GM12874 (cell line): ENCODE results near the gene ERBIN.

Experiments
- TF ChIP-seq, protein P1 (sequence below): IDR thresholded peaks from 2 replicates; pipeline ENCODE4 v1.5.1; 2011; ENCODE audit warnings: low read depth, mild to moderate bottlenecking, control low read depth, low read length, moderate library complexity; ENCODE audit not compliant: insufficient read depth

The ERBIN gene

DNA sequence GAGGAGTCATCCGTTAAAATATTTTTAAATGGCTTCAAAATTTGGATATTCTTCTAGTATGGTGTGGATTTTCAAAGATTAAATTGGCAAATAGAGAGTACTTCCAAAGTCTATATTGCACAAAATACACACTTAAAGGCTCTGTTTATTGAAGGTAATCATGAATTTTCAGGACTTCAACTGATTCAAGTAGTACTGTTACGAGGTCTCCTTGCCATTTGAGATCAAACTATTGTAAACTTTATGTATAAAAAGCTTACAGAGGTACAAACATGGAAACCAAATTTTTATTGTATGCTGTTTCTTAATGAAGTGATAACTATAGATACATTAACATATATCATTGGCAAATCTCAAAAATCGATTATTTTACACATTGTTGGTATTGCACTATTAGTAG, 2.5 kb downstream of the ERBIN start:
- TF ChIP-seq, protein P1, sequence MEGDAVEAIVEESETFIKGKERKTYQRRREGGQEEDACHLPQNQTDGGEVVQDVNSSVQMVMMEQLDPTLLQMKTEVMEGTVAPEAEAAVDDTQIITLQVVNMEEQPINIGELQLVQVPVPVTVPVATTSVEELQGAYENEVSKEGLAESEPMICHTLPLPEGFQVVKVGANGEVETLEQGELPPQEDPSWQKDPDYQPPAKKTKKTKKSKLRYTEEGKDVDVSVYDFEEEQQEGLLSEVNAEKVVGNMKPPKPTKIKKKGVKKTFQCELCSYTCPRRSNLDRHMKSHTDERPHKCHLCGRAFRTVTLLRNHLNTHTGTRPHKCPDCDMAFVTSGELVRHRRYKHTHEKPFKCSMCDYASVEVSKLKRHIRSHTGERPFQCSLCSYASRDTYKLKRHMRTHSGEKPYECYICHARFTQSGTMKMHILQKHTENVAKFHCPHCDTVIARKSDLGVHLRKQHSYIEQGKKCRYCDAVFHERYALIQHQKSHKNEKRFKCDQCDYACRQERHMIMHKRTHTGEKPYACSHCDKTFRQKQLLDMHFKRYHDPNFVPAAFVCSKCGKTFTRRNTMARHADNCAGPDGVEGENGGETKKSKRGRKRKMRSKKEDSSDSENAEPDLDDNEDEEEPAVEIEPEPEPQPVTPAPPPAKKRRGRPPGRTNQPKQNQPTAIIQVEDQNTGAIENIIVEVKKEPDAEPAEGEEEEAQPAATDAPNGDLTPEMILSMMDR: no peak

DNA sequence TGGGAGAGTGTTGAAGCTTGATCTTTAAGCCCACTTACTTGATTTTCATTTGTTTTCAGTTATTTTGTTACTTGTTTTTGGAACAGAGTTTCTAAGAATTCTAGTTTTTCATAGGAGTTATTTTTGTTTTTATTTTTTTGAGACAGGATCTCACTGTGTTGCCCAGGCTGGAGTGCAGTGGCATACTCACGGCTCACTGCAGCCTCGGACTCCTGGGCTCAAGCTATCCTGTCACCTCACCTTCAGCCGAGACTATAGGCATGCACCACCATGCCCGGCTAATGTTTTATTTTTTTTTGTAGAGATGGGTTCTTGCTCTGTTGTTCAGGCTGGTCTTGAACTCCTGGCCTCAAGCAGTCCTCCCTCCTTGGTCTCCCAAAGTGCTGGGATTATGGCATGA, 6.3 kb downstream of the ERBIN start:
- TF ChIP-seq, protein P1: no peak

DNA sequence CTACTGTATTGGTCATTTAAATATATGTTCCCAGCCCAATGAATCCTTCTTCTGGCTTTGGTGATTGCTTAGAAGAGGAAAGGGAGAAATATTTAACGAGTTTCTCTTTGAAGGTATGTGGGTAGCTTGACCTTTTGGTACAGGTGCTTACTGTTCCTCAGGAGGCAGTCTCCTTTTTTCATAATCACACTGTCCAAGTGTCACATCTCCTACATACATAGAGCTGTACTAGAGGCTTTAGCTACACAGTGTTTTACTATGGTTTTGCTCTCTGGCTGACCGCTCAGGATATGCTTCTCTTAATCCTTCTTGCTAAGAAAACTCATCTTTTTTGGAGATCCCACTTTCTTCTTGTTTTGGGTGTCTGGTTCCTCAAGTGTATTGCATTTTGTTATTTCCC, 6.9 kb downstream of the ERBIN start:
- TF ChIP-seq, protein P1: no peak

DNA sequence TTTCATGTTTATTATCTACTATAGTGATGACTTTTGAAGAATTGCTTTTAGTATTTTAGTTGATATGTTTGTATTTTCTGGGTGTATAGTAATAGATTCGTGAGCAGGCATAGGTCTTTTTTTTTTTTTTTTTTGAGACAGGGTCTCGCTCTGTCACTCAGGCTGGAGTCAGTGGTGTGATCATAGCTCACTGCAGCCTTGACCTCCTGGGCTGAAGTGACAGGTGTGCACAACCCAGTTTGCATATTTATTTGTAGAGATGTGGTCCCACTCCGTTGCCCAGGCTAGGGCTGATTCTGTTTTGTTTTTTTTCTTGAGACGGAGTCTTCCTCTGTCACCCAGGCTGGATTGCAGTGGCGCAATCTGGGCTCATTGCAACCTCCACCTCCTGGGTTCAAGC, 11.9 kb downstream of the ERBIN start:
- TF ChIP-seq, protein P1: no peak

DNA sequence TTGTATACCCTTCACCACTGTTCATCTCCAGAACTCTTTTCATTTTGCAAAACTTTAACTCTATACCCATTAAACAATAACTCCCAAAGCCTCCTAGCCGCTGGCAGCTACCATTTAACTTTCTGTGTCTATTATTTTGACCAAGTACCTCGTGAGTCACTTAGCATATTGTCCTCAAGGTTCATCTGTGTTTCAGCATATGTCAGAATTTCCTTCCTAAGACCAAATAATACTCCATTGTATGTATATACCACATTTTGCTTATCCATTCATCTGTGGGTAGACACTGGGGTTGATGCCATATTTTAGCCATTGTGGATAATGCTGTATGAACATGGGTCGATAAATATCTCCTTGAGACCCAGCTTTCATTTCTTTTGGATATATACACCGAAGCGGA, 17.4 kb downstream of the ERBIN start:
- TF ChIP-seq, protein P1: no peak

DNA sequence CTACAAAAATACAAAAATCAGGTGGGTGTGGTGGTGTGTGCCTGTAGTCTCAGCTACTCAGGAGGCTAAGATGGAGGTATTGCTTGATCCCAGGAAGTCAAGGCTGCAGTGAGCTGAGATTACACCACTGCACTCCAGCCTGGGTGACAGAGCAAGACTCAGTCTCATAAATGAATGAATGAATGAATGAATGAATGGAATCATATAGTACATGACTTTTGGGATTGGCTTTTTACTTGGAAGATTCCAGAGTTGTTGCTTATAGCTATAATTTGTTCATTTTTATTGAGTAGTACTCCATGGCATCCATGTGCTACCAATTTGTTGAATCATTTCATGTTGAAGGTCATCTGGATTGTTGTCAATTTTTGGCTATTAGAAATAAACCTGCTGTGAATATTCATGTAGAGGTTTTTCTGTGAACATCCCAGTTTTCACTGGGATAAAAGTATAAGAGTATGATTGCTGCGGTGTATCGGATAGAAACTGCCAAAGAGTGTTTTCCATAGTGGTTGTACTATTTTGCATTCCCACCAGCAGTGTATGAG, 19.9 kb downstream of the ERBIN start:
- TF ChIP-seq, protein P1: no peak

DNA sequence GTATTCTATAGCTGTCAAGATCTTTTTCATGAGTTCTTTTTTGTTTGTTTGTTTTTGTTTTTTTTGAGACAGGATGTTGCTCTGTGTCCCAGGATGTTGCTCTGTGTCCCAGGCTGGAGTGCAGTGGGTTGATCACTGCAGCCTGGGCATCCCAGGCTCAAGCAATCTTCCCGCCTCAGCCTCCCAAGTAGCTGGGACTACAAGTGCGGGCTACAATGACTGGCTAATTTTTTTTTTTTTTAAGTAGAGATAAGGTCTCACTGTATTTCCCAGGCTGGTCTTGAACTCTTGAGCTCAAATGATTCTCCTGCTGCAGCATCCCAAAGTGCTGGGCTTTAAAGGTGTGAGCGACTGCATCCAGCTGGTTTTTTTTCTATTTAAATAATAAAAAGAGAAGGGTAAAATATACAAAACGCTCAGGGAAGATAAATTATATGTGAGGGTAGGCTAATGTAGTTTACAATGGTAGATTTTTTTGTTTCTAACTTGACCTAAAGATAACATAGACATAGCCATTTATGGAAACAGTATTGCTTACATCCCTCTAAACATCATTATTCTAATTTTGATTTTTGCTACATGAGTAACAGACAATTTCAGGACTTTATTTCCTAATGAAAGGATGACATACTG, 21.9 kb downstream of the ERBIN start:
- TF ChIP-seq, protein P1: no peak
